AG08396 (cell line): ENCODE measurements around the gene DAPK1.

Source experiments
- DNase-seq: peaks from one replicate; pipeline ENCODE4 v3.0.0; 2012; ENCODE audit warnings: low spot score, mixed read lengths

Gene DAPK1

GRCh38 chr9:87713278-87713987 lies 215.8 kb downstream of the DAPK1 start:
- DNase-seq = peak; percentile 84

GRCh38 chr9:87713988-87714330 lies 216.3 kb downstream of the DAPK1 start:
- DNase-seq = no peak

GRCh38 chr9:87714819-87715218 lies 217.2 kb downstream of the DAPK1 start:
- DNase-seq = peak; percentile 54

GRCh38 chr9:87716141-87716540 lies 218.5 kb downstream of the DAPK1 start:
- DNase-seq = no peak

GRCh38 chr9:87717456-87717855 lies 219.8 kb downstream of the DAPK1 start:
- no peak for DNase-seq

- DNase-seq = no peak
These were observed 220.6 kb downstream of the DAPK1 start for GRCh38 chr9:87718231-87718630.

GRCh38 chr9:87718852-87719612 lies 221.4 kb downstream of the DAPK1 start:
- DNase-seq = no peak

- DNase-seq = no peak
These were observed 222.5 kb downstream of the DAPK1 start for GRCh38 chr9:87720173-87720572.

- no peak for DNase-seq
These were observed 224.9 kb downstream of the DAPK1 start for GRCh38 chr9:87722393-87723088.

GRCh38 chr9:87725356-87725899 lies 227.8 kb downstream of the DAPK1 start:
- DNase-seq = peak; percentile 13

GRCh38 chr9:87725900-87726709 lies 228.4 kb downstream of the DAPK1 start, which contains the start of gene CTSL:
TSS of gene CTSL (plus strand) at chr9:87726119. CDS start at chr9:87727604, 1,485 bp downstream.
- peak; percentile 95 for DNase-seq

GRCh38 chr9:87729246-87729645 lies 231.6 kb downstream of the DAPK1 start:
- no peak for DNase-seq

- DNase-seq = no peak
These were observed 233.7 kb downstream of the DAPK1 start for GRCh38 chr9:87731321-87731720.

- no peak for DNase-seq
These were observed 234.7 kb downstream of the DAPK1 start for GRCh38 chr9:87732344-87732743.

- no peak for DNase-seq
These were observed 235.1 kb downstream of the DAPK1 start for GRCh38 chr9:87732756-87733155.

GRCh38 chr9:87733273-87734052 lies 235.8 kb downstream of the DAPK1 start:
- DNase-seq = no peak

- no peak for DNase-seq
These were observed 236.4 kb downstream of the DAPK1 start for GRCh38 chr9:87734106-87734505.

GRCh38 chr9:87739546-87739945 lies 241.9 kb downstream of the DAPK1 start:
- DNase-seq = no peak

GRCh38 chr9:87740209-87740608 lies 242.5 kb downstream of the DAPK1 start:
- DNase-seq = no peak

- no peak for DNase-seq
These were observed 243.7 kb downstream of the DAPK1 start for GRCh38 chr9:87741326-87741725.

- DNase-seq = no peak
These were observed 244.2 kb downstream of the DAPK1 start for GRCh38 chr9:87741891-87742290.
